Measurements from ENCODE around the gene MCMBP.

MCMBP gene

DNA sequence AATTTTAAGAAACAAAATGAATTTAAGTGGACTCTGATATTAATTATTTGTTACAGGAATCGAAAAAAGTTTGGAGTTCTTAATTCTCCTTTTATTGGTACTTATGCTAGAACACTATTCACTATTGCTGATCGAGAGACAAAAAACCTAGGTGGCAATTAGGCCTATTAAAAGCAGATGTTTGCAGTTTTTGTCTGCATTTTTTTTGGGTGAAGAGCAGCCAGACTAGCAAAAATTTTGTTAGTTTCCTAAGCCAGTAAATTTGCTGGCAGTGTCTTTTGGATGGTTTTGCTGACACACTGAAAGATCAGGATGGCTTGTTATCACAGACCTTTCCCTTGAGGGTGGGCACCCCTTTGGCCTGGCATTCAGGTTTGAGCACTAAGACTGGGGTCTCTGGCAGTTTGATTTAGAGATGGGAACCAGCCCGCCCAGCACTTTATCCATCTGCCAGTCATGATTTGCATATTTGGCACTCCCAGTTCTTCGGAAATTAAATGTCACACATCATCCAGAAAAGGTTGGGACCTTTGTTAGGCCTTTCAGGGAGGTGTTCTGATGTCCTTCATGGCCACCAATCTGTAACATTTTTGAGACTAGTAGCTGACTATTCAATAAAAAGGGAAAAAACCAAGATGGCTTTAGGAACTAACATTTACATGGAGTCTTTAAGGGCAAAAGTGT lies 89.5 kb downstream of the MCMBP start:
- ATAC-seq (ENCODE audit: low read depth), result no peak
- no peaks in the 10 kb centered on the region for H3K9me3 ChIP-seq (ENCODE audit: severe bottlenecking)
- H3K27me3 ChIP-seq (ENCODE audit: insufficient read depth, poor library complexity, severe bottlenecking), result no peaks in the 10 kb centered on the region
- no peak overlapping the region for H3K4me3 ChIP-seq (ENCODE audit: severe bottlenecking)
- DNase-seq (ENCODE audit: low spot score), result no peak
- TF ChIP-seq, protein P1, sequence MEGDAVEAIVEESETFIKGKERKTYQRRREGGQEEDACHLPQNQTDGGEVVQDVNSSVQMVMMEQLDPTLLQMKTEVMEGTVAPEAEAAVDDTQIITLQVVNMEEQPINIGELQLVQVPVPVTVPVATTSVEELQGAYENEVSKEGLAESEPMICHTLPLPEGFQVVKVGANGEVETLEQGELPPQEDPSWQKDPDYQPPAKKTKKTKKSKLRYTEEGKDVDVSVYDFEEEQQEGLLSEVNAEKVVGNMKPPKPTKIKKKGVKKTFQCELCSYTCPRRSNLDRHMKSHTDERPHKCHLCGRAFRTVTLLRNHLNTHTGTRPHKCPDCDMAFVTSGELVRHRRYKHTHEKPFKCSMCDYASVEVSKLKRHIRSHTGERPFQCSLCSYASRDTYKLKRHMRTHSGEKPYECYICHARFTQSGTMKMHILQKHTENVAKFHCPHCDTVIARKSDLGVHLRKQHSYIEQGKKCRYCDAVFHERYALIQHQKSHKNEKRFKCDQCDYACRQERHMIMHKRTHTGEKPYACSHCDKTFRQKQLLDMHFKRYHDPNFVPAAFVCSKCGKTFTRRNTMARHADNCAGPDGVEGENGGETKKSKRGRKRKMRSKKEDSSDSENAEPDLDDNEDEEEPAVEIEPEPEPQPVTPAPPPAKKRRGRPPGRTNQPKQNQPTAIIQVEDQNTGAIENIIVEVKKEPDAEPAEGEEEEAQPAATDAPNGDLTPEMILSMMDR (IDR thresholded peaks at IDR 0.05; ENCODE audit: poor library complexity, severe bottlenecking), result no peak
- H3K4me1 ChIP-seq (ENCODE audit: insufficient read depth, poor library complexity, severe bottlenecking), result no peaks in the 10 kb centered on the region
- H3K36me3 ChIP-seq (ENCODE audit: low read depth), result no peaks in the 10 kb centered on the region; the same call in 1 of the 2 replicates
- H3K27ac ChIP-seq (ENCODE audit: poor library complexity, severe bottlenecking), result no peak overlapping the region

DNA sequence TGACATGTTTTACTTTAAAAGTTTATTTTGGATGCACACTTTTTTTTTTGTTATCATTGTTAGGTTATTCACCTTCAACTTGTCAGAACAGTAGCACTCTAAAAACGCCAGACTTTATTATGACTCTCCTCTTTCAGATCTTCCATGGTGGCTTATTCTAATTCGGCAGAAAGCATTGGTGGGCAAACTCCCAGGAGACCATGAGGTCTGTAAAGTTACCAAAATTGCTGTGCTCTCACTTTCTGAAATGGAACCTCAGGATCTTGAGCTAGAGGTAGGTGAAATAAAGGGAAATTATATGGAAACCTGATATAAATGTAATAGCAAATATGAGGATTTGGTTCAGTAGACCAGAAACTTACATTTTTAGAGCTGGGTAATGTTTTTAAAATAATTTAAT lies 91.1 kb downstream of the MCMBP start:
- TF ChIP-seq, protein P1 (IDR thresholded peaks at IDR 0.05; ENCODE audit: poor library complexity, severe bottlenecking), result no peak
- no peak for ATAC-seq (ENCODE audit: low read depth)

DNA sequence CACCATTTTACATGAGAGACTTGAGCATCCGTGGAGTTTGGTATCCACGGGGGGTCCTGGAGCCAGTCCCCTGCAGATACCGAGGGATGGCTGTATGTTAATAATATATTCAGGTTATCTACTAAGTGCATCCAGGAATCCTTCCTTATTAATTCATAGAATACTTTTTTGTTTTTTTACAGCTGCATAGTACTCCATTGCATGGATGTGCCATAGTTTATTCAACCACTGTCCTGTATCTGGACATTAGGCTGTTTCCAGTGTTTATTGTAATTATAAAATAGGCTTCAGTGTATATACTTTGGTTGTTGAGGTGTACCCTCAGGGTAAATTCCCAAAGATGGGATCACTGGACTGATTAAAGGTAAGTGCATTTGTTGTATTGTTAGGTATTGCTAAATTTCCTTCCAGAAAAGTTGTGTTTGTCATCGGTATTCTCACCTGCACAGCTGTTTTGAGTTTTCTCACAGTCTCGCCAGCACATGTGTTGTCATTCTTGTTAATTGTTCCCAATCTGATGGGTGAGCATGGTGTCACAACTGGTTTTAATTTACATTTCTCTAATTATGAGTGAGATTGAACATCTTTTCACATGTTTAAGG lies 91.7 kb downstream of the MCMBP start:
- TF ChIP-seq, protein P1 (IDR thresholded peaks at IDR 0.05; ENCODE audit: poor library complexity, severe bottlenecking), result no peak
- Histone ChIP-seq H3K27ac (ENCODE audit: poor library complexity, severe bottlenecking) (no peak overlapping the region), H3K27me3 (ENCODE audit: insufficient read depth, poor library complexity, severe bottlenecking) (no peaks in the 10 kb centered on the region), H3K4me1 (ENCODE audit: insufficient read depth, poor library complexity, severe bottlenecking) (no peaks in the 10 kb centered on the region), H3K4me3 (ENCODE audit: severe bottlenecking) (no peak overlapping the region), H3K9me3 (ENCODE audit: severe bottlenecking) (no peaks in the 10 kb centered on the region), H3K36me3 (ENCODE audit: low read depth) (no peaks in the 10 kb centered on the region; the same call in 1 of the 2 replicates)
- no peak for DNase-seq (ENCODE audit: low spot score)
- ATAC-seq (ENCODE audit: low read depth), result no peak

More for the DNA sequence above, 91.1 kb downstream of the MCMBP start:
- H3K27ac ChIP-seq (ENCODE audit: poor library complexity, severe bottlenecking), result no peak overlapping the region
- no peaks in the 10 kb centered on the region for H3K9me3 ChIP-seq (ENCODE audit: severe bottlenecking)
- H3K4me3 ChIP-seq (ENCODE audit: severe bottlenecking), result no peak overlapping the region
- H3K36me3 ChIP-seq (ENCODE audit: low read depth), result no peaks in the 10 kb centered on the region; the same call in 1 of the 2 replicates
- DNase-seq (ENCODE audit: low spot score), result no peak
- no peaks in the 10 kb centered on the region for H3K4me1 ChIP-seq (ENCODE audit: insufficient read depth, poor library complexity, severe bottlenecking)
- H3K27me3 ChIP-seq (ENCODE audit: insufficient read depth, poor library complexity, severe bottlenecking), result no peaks in the 10 kb centered on the region
